AG10803 (cell line): Measurements from ENCODE around the gene HMG20B.

ENCODE experiments used
- DNase-seq: peaks from one replicate; pipeline ENCODE4 v3.0.0; 2010; ENCODE audit warnings: low read depth
- H3K4me3 ChIP-seq: 2 replicates; pipeline ENCODE4 v1.5.1; 2011; ENCODE audit warnings: mild to moderate bottlenecking, low read length, control low read depth
- TF ChIP-seq, protein P1 (sequence below): conservative IDR thresholded peaks from 2 replicates; pipeline ENCODE4 v1.5.1; 2011; ENCODE audit warnings: mild to moderate bottlenecking, low read length, control low read depth, inconsistent platforms

The HMG20B gene

DNA sequence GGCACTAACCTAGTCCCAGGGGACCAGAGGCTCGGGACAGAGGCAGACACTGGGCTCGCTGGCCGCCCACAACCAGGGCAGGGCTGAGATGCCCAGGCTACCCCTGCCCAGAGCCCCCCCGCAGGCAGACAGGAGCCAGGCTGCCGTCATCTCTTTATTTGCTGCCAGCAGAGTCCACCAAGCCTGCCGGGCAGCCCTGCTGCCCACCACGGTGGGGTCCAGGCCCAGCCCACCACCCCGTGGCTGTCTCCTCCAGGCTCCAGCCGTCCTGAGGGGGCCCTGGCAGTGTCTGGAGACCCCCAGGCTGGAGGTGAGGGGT lies 28.7 kb upstream of the HMG20B start:
- TF ChIP-seq, protein P1, sequence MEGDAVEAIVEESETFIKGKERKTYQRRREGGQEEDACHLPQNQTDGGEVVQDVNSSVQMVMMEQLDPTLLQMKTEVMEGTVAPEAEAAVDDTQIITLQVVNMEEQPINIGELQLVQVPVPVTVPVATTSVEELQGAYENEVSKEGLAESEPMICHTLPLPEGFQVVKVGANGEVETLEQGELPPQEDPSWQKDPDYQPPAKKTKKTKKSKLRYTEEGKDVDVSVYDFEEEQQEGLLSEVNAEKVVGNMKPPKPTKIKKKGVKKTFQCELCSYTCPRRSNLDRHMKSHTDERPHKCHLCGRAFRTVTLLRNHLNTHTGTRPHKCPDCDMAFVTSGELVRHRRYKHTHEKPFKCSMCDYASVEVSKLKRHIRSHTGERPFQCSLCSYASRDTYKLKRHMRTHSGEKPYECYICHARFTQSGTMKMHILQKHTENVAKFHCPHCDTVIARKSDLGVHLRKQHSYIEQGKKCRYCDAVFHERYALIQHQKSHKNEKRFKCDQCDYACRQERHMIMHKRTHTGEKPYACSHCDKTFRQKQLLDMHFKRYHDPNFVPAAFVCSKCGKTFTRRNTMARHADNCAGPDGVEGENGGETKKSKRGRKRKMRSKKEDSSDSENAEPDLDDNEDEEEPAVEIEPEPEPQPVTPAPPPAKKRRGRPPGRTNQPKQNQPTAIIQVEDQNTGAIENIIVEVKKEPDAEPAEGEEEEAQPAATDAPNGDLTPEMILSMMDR = no peak
- no peak overlapping the region for H3K4me3 ChIP-seq
- no peak for DNase-seq

DNA sequence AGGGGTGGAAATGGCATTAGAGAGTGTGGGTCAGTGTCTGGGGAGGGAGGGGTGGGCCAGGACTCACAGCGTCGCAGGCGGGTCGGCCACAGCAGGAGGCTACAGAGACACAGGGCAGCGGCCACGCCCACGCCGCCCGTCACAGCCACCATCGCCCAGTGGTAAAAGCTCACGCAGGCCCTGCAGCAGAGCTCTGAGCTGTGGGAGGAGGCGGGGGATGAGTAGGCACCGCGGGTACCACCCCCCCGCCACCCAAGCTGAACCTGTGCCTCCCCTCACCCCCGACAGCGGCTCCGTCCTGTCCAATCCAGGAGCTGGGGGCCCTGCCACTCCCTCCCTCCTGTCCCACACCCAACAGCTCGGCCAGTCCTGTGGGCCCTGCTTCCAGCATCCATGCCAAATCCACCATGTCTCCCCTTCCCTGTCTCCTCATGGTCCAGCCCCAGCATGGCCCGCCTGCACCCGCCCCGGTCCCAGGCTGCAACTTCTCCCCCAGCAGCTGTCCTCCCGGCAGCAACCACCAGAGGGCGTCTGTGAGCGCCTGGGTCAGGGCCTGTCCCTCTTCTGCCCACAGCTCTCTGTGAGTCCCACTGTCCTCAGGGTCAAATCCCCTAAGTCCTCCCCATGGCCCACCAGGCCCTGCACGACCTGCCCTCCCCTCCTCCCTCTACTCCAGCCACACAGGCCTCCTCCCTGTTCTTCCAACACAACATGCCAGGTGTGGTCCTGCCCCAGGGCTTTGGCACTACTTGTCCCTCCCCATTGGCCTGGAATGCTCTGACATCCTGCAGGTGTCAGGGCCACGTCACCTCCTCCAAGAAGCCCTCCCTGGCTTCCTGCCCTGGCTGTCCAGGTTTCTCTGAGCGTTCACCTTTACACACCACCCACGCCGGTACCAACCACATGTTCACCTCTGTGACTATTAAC lies 27.7 kb upstream of the HMG20B start:
- TF ChIP-seq, protein P1 = peak; percentile 89
- DNase-seq = peak; percentile 42
- no peak overlapping the region for H3K4me3 ChIP-seq

DNA sequence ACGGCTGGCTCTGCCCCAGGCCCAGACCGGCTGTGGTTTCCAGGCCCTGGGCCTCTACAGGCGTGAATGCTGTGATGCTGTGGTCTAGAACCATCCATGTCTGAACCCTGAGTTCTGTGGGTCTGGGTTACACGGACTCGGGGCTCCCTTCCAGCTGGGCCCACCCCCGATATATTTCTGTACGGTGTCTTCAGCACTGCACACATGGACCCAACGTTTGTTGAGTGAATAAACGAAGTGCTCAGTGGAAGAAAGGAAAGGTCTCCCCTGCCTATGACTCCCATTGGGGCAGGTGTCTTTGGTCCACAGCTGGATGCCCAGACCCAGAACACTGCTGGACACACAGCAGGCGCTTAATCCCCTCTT lies 27.1 kb upstream of the HMG20B start:
- TF ChIP-seq, protein P1 = no peak
- DNase-seq = no peak
- no peak overlapping the region for H3K4me3 ChIP-seq

DNA sequence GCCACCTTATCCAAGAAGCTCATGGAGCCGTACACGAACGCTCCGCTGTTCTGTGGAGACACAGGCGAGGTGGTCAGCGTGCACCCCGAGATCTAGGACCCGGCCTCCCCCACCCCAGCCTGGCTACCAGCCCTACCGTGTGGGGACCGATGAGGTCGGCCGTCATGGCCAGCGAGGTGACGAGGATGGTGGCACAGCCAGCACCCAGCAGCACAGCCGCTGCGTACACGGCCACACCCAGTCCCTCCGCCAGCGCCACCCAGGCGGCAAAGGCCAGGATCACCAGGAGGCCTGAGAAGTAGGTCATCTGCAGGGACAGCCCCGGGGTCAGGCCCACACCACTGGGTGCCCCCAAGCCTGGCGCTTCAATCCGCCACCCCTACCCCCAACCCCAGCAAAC lies 26.6 kb upstream of the HMG20B start:
- TF ChIP-seq, protein P1 = no peak
- H3K4me3 ChIP-seq = no peak overlapping the region
- no peak for DNase-seq

DNA sequence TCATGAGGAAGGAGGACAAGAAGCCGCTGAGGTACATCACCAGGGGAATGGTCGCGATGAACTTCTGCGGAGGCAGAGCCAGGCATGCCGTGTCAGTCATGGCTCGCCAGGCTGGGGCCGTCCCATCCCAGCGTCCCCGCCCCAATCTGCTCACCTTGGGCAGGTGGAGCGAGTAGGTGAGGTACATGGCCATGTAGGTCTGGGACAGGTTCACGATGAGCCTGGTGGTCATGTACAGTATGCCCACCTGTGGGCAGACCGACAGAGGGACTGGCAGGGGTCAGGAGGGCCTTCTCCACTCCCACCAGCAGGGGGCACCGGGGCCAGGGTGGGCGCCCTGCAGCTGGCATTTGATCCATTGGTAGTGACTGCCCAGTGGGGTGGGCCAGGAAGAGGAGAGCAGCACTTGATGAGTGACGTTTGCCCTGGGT lies 25.4 kb upstream of the HMG20B start:
- TF ChIP-seq, protein P1 = peak; percentile 59
- DNase-seq = peak; percentile 17
- H3K4me3 ChIP-seq = no peak overlapping the region

DNA sequence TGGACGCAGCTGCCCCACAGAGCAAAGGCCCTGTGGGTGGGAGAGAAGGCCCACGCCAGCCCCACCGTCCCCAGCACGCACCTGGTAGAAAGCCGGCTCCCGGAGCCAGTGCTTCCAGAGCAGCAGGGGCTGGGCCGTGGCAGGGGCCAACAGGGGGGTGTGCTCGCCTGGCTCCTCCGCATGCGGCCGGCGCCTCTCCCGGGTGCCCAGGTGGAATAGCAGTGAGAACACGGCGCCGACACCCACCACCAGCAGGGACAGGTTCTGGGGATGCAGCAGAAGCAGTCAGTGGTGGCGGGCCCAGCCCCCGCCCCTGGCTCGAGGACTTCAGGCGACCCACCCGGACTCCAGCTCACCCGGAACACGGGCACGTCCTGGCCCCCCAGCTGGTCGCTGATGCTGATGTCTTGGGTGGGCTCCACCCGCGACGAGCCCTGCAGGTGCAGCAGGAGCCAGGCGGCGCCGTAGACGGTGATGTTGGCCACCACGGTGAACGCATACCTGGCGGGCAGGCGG lies 24.9 kb upstream of the HMG20B start:
- H3K4me3 ChIP-seq = no peak overlapping the region
- TF ChIP-seq, protein P1 = no peak
- DNase-seq = no peak

DNA sequence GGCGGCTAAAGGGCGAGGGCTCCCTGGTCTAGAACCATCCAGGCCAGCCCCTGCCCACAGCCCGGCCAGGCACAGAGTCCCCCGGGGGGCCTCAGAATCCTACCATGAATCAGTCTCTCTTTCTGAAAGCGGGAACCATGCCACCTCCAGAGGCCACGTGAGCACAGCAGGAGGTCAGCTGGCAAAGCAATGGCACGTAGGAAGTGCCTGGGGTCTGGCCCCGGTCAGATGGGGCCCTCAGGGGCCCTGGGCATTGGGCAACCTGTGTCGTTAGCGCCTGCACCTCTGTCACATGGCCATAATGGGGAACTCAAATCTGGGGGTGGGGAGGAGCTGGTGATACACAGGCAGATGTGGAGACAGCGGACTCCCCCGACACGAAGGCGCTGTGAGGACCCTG lies 24.1 kb upstream of the HMG20B start:
- no peak overlapping the region for H3K4me3 ChIP-seq
- no peak for DNase-seq
- TF ChIP-seq, protein P1 = no peak
